Activated CD4-positive, alpha-beta T cell treated with anti-CD3 and anti-CD28 coated beads, Interleukin-2, Interleukin-4, amounts not matched to agents 100 ng/mL and 50 ng/mL, durations not matched to agents 16 hours and 8 hours (primary cell): Measurements from ENCODE around the gene DTNA.
A peak's percentile ranks its signal among the peaks of the same experiment; 100 is the strongest.
"Not testable (repeated sequence)": the region's sequence is repeated elsewhere in the genome, so short reads cannot be mapped to it uniquely, and the experiment has no call there.

Experiments used
- DNase-seq: peaks from one replicate; pipeline ENCODE4 v3.0.0-alpha.2; 2020; ENCODE audit warnings: low spot score

Gene DTNA

GRCh38 chr18:34725737-34726136 is 15.6 kb downstream of the DTNA start:
- DNase-seq, result not testable (repeated sequence)

DNA sequence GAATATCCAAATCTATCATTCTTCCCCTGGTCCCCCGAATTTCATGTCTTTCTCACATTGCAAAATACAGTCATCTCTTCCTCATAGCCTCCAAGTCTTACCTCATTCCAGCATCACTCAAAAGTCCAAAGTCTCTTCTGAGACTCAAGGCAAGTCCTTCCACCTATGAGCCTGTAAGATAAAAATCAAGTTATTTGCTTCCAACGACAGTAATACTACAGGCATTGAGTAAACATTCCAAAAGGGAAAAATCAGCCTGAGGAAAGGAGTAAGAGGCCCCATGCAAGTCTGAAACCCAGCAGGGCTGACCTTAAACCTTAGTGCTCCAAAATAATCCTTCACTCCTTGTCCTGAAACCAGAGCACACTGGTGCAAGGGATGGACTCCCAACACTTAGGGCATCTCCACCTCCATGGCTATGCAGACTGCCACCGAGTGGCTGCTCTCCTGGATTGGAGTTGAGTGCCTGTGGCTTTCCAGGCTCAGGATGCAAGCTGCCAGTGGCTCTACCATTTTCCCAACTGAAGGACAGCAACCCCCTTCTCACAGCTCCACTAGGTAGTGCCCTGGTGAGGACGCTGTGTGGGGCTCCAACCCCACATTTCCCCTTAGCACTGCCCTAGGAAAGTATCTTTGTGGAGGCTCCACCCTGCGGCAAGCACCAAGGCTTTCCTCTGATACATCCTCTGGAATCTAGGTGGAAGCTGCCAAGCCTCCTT is 16.3 kb downstream of the DTNA start:
- no peak for DNase-seq

DNA sequence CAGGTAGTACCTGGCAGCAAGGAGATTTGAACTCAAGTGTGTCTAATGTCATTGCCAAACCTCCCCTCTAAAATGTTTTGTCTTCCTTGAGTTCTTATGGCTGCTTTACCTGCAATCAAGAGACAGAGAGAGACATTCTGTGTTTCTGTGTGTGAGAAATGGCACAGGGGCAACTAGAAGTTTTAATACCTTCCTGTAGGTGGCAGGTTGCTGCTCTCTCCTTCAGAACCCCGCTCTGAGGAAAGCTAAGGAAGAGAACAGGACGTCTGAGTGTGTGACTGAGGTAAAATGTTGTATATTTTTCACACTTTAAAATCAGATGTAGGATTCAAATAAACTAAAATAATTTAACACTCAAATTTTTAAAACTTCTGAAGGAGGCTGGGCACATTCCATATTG is 19.2 kb downstream of the DTNA start:
- peak; percentile 6 for DNase-seq

DNA sequence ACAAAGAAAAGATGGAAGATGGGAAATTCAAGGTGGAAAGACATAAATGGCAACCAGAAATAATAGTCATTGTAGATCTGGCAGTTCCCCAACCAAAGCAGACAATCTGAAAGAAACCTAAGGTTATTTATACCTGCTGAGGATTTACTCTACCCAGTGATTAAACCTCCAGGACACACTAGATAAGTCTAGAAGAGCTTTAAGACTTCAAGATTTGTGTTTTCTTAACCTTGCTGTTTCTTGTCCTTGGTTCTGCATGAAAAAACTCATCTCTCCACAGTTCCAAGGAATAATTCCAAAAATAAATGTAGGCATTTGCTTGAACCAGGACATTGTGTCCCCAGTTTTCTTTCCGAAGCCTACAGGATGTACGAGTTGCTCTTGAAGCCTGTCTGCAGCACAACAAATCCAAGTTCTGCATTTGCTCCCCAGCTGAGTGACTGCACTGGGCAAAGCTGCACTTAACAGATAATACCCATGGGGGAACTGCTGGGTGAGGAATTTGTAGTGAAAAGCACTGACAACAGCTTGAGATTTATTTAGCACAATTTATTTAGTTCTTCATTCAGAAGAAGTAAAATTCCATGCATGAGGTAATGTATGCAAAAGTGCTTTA is 19.8 kb downstream of the DTNA start:
- no peak for DNase-seq

DNA sequence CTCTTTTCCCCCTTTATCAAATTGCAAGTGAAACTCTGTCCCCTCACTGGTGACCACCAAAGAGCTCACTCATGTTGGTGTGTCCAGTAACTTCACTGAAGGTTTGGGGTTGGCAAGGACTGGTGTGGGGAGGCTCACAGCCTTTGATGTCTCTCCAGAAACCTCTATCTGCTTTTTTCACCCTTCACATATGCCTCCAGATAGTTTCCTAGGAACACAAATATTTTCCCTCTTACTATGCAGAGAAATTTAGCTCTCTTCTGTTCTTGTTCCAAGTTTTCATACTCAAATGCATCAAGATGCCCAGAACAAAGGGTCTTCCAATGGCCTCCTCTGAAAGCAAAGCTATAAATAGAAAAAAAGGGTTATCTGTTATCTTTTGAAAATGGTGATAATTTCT is 20.7 kb downstream of the DTNA start:
- DNase-seq, result no peak

DNA sequence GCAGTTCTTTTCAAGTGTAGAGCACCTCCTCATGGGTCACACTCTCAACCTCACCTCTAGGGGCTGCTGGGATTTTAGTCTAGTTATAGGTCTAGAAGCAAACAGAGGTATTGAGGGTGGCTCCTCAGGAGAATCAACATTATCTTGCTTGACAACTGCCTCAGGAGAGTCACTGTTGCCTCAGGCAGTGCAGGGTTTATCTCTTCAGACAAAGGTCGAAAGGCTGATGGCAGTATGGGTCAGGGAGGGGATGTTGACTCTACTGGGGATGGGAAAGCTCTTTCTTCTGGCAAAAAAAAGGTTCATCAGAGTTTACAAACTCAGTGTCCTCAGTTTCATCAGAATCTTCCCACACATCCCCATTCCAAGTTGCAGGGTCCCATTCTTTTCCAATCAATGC is 24.0 kb downstream of the DTNA start:
- no peak for DNase-seq

GRCh38 chr18:34734526-34734925 is 24.4 kb downstream of the DTNA start:
- DNase-seq, result not testable (repeated sequence)

DNA sequence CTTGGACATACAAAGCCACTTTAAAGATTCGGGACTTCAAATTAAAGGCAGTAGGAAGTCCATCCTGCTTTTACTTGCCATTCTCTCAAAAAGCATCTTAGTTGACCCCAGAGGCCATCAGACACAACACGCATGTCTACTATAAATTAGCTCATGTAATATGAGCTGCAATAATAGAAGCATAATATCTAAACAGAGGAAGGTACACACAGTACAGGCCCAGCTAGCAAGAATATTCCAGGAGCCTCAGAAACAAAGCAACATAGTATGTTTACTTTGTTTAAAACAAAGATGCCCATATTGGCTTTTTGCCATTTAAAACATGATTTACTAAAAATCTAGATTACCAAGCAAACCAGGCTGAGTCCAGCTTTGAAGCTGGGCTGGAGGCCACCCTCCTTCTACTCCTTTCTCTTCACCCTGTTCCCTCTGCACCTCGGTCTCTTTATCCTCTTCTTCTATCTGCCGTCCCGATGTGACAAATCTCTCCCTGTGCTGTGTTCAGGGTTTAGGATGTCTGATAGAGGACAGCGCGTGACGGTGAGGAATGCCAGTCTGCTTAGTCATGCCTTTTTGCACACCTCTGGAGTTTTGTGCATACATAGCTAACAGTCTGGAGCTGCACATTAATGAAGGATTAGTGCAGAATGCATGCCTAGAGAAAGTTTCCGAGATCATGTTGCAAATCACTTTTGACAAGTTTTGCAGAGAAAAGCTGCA is 28.2 kb downstream of the DTNA start:
- DNase-seq, result no peak

- DNase-seq, result no peak
These were observed 30.0 kb downstream of the DTNA start for GRCh38 chr18:34740101-34740500.

DNA sequence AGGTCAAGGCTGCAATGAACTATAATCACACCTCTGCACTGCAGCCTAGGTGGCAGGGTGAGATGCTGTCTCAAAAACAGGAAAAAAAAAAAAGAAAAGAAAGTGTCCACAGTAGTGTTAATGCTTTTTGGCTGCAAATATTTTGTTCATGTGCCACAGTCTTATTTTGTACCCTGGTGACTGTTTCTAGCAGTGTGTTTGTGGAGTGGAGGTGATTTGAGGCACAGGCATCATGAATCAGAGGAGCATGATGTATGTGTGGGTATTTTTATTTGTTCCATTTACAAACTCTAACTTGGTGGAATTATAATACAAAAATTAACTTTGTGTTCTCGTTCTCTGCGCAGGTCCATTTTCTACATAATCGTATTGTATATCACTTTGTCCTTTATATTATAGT is 30.6 kb downstream of the DTNA start:
- no peak for DNase-seq

- no peak for DNase-seq
These were observed 31.3 kb downstream of the DTNA start for GRCh38 chr18:34741401-34741800.

DNA sequence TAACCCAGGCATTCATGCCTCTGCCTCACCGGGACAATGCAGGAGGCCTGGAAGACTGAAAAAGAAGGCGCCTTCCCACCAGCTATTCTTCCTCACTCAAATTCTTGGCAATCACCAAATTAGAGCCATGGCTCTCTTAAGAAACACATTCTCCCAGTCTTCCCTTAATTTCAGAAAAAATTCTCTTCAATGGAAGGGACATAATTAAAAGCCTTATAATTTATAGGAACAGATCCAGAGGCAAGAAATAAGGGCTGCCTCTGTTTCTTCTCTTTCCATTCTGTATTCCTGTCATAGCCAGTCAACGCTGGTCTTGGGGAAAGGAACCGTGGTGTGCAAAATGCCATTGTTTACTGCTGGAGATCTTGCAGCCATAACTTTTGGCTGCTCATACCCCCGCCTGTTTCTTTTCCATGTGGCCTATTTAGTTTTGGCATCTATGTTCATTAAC is 32.8 kb downstream of the DTNA start:
- DNase-seq, result no peak

GRCh38 chr18:34744569-34744968 is 34.5 kb downstream of the DTNA start:
- DNase-seq, result no peak

DNA sequence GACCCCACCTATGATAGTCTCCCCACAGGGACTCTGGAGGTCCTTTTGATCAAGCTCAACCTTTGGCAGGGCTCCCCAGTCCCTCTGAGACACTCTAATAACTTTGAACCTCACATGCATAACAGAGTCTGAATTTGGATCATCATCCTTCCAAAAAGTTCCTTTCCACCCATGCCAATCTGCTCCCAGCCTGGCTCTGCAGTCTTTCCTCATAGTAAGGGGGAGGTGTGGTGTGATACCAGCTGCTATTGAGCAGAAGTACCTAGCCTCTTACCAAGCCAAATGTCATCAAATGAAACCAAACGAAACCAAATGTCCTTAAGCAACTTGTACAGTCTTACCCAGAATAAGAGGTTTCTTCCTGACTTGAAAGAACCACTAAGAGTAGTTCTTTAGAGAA is 36.5 kb downstream of the DTNA start:
- no peak for DNase-seq

DNA sequence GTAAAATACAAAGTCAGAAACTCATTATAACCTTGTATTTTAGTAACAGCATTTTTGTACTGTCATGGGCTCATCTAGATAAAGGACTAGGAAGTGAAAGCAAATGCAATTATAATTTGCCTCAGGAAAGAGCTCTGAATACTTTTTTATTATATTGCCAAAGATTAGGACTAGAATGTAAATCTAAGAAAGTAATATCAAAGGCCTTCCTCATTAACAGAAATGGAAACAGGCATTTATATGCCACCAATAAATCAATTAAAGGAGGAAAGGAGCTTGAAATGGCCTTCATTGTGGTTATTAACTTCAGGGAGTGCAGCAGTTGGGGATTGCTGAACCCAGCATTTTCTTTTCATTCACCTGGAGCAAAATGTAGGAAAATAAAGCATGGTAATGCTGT is 39.6 kb downstream of the DTNA start:
- no peak for DNase-seq

- DNase-seq, result no peak
These were observed 42.0 kb downstream of the DTNA start for GRCh38 chr18:34752056-34752455.

DNA sequence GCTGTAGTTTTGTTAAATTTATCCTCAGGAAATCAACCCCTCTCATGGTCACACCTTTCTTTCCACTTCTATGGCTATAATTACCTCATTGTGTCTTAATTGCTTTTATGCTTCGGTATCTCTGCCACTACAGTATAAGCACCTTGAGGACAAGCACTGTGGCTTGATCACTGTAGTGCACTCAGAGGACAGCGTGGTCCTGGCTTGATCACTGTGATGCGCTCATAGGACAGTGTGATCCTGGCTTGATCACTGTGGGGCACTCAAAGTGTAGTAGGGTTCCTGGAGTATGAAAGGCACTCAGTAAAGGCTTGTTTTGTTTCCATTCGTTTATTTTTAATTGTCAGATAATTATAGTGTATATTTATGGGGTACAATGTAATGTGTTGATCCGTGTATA is 44.2 kb downstream of the DTNA start:
- DNase-seq, result no peak

GRCh38 chr18:34757666-34758065 is 47.6 kb downstream of the DTNA start:
- no peak for DNase-seq

GRCh38 chr18:34758378-34758948 is 48.4 kb downstream of the DTNA start:
- no peak for DNase-seq

GRCh38 chr18:34760444-34760843 is 50.3 kb downstream of the DTNA start:
- DNase-seq, result no peak

DNA sequence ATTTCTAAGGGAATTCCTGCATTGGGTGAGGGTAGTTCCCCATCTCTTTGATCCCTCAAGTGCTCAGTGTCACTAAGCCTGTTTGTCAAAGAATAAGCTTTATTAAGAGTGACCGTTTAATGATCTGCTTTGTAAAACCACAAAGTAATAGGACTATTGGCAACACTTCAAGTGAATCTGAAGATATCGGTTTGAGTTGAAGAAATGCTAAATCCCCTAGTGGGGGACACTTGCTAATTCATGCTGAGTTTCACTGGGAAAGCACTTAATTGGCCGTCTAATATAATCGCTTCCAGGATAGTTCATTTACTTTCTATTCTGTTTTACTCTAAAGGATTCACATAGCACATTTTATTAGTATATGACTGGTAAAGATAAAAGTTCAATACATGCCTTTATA is 54.4 kb downstream of the DTNA start:
- DNase-seq, result no peak

GRCh38 chr18:34767601-34768027 is 57.5 kb downstream of the DTNA start:
- DNase-seq, result peak; percentile 11

GRCh38 chr18:34771958-34772357 is 61.9 kb downstream of the DTNA start:
- DNase-seq, result no peak
